Measurements from ENCODE around the gene MCRIP2. TPM values are rescaled to one million over a fixed set of nuclear protein-coding genes. Genes with fewer than 3 reads are reported as not detected.

The MCRIP2 gene
- total and polyA plus RNA-seq, 9 of the 15 experiments (the other 6 are each of a cell fraction or from before 2014, with no cell fraction given) = 0.80 to 120 (median 35.2) TPM

GRCh38 chr16:667780-668518 lies 26.3 kb downstream of the MCRIP2 start, which contains the start of gene RHOT2 (continued):
- peak; percentile 93 for TF ChIP-seq XRCC5 (IDR thresholded peaks at IDR 0.05; ENCODE audit: low read depth, low read length)
- TF ChIP-seq CHD7 (IDR thresholded peaks at IDR 0.05; ENCODE audit: low read depth, low read length) = no peak
- TF ChIP-seq PML (IDR thresholded peaks at IDR 0.05; ENCODE audit: low read length) = peak; percentile 18; the same call in 1 of the 2 replicates
- no peak for TF ChIP-seq MCM3 (IDR thresholded peaks at IDR 0.05)
- peak in 1 of 2 experiments; percentile 97; a peak in 2 of 4 replicates for TF ChIP-seq KDM4B (IDR thresholded peaks at IDR 0.05; ENCODE audit: borderline replicate concordance in 2 of 2, low read depth in 1 of 2)
- no peak for TF ChIP-seq GABPB2 (CRISPR knock-in tag; conservative IDR thresholded peaks at IDR 0.05)
- no peak for TF ChIP-seq PRDM10 (IDR thresholded peaks at IDR 0.05; ENCODE audit: partially characterized antibody)
- TF ChIP-seq TSC22D4 (tag; IDR thresholded peaks at IDR 0.05) = no peak
- TF ChIP-seq CREB3L1 (IDR thresholded peaks at IDR 0.05; ENCODE audit: borderline replicate concordance, low read depth) = peak; percentile 92; the same call in 1 of the 2 replicates
